Sigmoid colon (tissue), 7 donors: ENCODE data around the gene MMD2. TPM values are rescaled to one million over a fixed set of nuclear protein-coding genes. Genes with fewer than 3 reads are reported as not detected.
"Not testable (repeated sequence)": the region's sequence is repeated elsewhere in the genome, so short reads cannot be mapped to it uniquely, and the experiment has no call there.

Experiments
- DNase-seq: peaks from one replicate; pipeline ENCODE4 v3.0.0-alpha.2; 2019
- H3K27ac ChIP-seq, 4 donors: fragments of 200-600 bp; sonication (generic); one replicate each; pipeline ENCODE4 v1.5.1; 2016 to 2019; ENCODE audit warnings: mild to moderate bottlenecking in 1 of 4
- H3K27me3 ChIP-seq, 3 donors: fragments of 200-600 bp; sonication (generic); one replicate each; pipeline ENCODE4 v1.5.1; 2019; ENCODE audit warnings: mild to moderate bottlenecking in 1 of 3
- H3K36me3 ChIP-seq, 4 donors: fragments of 200-600 bp; sonication (generic); one replicate each; pipeline ENCODE4 v1.5.1; 2016 to 2019
- H3K4me1 ChIP-seq, 4 donors: fragments of 200-600 bp; sonication (generic); one replicate each; pipeline ENCODE4 v1.5.1; 2017 to 2019
- H3K4me3 ChIP-seq, 4 donors: fragments of 200-600 bp; sonication (generic); one replicate each; pipeline ENCODE4 v1.5.1; 2017 to 2019; ENCODE audit warnings: mild to moderate bottlenecking in 2 of 4, moderate library complexity in 1 of 4
- H3K9me3 ChIP-seq, 4 donors: fragments of 200-600 bp in 3 of 4; sonication (generic) in 3 of 4; one replicate each; pipeline versions ENCODE4 v1.5.1 to v1.6.1; 2013 to 2019
- CTCF ChIP-seq, 4 experiments: fragments of 450-650 bp in 3 of 4; fragments of 200-600 bp in 1 of 4; IDR thresholded peaks; one replicate each; pipeline ENCODE4 v1.5.1; 2016 to 2019; ENCODE audit warnings: antibody characterized with exemption in 4 of 4, mild to moderate bottlenecking in 3 of 4, moderate library complexity in 2 of 4
- EP300 ChIP-seq, 4 donors: sonication (generic); formaldehyde crosslinking; IDR thresholded peaks; one replicate each; pipeline ENCODE4 v1.6.1; 2017; ENCODE audit warnings: antibody characterized with exemption in 4 of 4
- POLR2A ChIP-seq, 2 donors: fragments of 450-650 bp; IDR thresholded peaks; one replicate each; pipeline ENCODE4 v1.6.1; 2016; ENCODE audit warnings: antibody characterized with exemption in 2 of 2, mild to moderate bottlenecking in 2 of 2, moderate library complexity in 2 of 2
- POLR2AphosphoS5 ChIP-seq, 4 donors: sonication (generic); formaldehyde crosslinking; IDR thresholded peaks; one replicate each; pipeline ENCODE4 v1.6.1; 2017; ENCODE audit warnings: antibody characterized with exemption in 4 of 4
- WGBS, 2 donors: extraction: QIAGEN DNeasy Blood & Tissue Kit; methylation state at CpG; one replicate each; pipeline ENCODE4 v1.1.7; 2013; 5-methylcytosine and 5-hydroxymethylcytosine counted together
- intact Hi-C: fragments of 100-400 bp; cut with DNase I; formaldehyde crosslinking; loops from one replicate; pipeline ENCODE4 v1.15.1; 2023
- polyA plus RNA-seq, 3 donors: library from polyadenylated mRNA; stranded (reverse); fragments of 200-250 nt; gene quantifications; one replicate each; pipeline ENCODE4 v1.2.3, GENCODE V29; 2013
- total RNA-seq, 4 donors: library from RNA; depleted of rRNA; stranded (reverse); fragments of >200 nt; gene quantifications; one replicate each; pipeline ENCODE4 v1.1.0, GENCODE V29; 2016
- donor health status: healthy with polysubstance abuse.
- donor health status: Bipolar disorder and iron deficiency.
- donor health status: healthy.

MMD2 gene
- total and polyA plus RNA-seq, 7 donors: 0.13 to 0.71 TPM; not detected in 5

- no peak for TF ChIP-seq POLR2AphosphoS5 (IDR thresholded peaks at IDR 0.05)
- TF ChIP-seq POLR2A (IDR thresholded peaks at IDR 0.05): no peak
- no peak for TF ChIP-seq EP300 (IDR thresholded peaks at IDR 0.05)
- TF ChIP-seq CTCF (IDR thresholded peaks at IDR 0.05): no peak
- no peak for DNase-seq
- H3K36me3 ChIP-seq: peaks cover 0 to 87% (median 27%) of the 10 kb centered on the region in 4 donors
These were observed 36.5 kb upstream of the MMD2 start for GRCh38 chr7:4995429-4995969.

GRCh38 chr7:4993471-4993870 lies 34.5 kb upstream of the MMD2 start:
- DNase-seq: no peak
- H3K9me3 ChIP-seq: no peaks in the 10 kb centered on the region
- TF ChIP-seq CTCF (IDR thresholded peaks at IDR 0.05) (no peak), EP300 (IDR thresholded peaks at IDR 0.05) (no peak), POLR2A (IDR thresholded peaks at IDR 0.05) (no peak), POLR2AphosphoS5 (IDR thresholded peaks at IDR 0.05) (no peak)
- H3K27ac ChIP-seq: no peak overlapping the region
- no peak overlapping the region for H3K4me3 ChIP-seq
- intact Hi-C loops: no loop called here
- H3K4me1 ChIP-seq: no peaks in the 10 kb centered on the region
- peaks cover 0 to 96% (median 27%) of the 10 kb centered on the region in 4 donors for H3K36me3 ChIP-seq
- no peaks in the 10 kb centered on the region for H3K27me3 ChIP-seq
- 94 to 95% methylated on average over 8 of the region's 8 CpGs for WGBS, 2 donors

More at GRCh38 chr7:4995429-4995969, 36.5 kb upstream of the MMD2 start:
- 94% methylated on average over 10 of the region's 10 CpGs for WGBS, 2 donors
- Histone ChIP-seq H3K9me3 (no peaks in the 10 kb centered on the region), H3K4me3 (no peak overlapping the region), H3K4me1 (no peaks in the 10 kb centered on the region), H3K27me3 (no peaks in the 10 kb centered on the region), H3K27ac (no peak overlapping the region)
- intact Hi-C loops: no loop called here

GRCh38 chr7:4982741-4983140 lies 23.8 kb upstream of the MMD2 start:
- H3K27ac ChIP-seq, DNase-seq, H3K4me1 ChIP-seq, H3K4me3 ChIP-seq, H3K27me3 ChIP-seq, intact Hi-C loops, H3K9me3 ChIP-seq: not testable (repeated sequence)
- WGBS, 2 donors: 7 to 58% methylated on average over 1 of the region's 2 CpGs
- peaks cover 19 to 75% (median 29%) of the 10 kb centered on the region in 4 donors for H3K36me3 ChIP-seq

- H3K27me3 ChIP-seq, H3K27ac ChIP-seq, H3K4me1 ChIP-seq, intact Hi-C loops, DNase-seq, H3K4me3 ChIP-seq, H3K9me3 ChIP-seq: not testable (repeated sequence)
- WGBS, 2 donors: 94 to 95% methylated on average over 17 of the region's 17 CpGs
- peaks cover 26 to 75% (median 30%) of the 10 kb centered on the region in 4 donors for H3K36me3 ChIP-seq
These were observed 22.4 kb upstream of the MMD2 start for GRCh38 chr7:4981295-4981890.

- H3K27me3 ChIP-seq, H3K27ac ChIP-seq, H3K9me3 ChIP-seq, H3K4me3 ChIP-seq, DNase-seq: not testable (repeated sequence)
- WGBS, 2 donors: 95 to 97% methylated on average over 13 of the region's 13 CpGs
- Histone ChIP-seq H3K4me1 (peaks cover 0 to 19% (median 17%) of the 10 kb centered on the region in 4 donors), H3K36me3 (peaks cover 14 to 40% (median 18%) of the 10 kb centered on the region in 4 donors)
- intact Hi-C loops: loop anchor here (2.0 to 5.0 kb wide), 2 partner anchors 69 to 143 kb away; partner anchors contain the start of gene RBAK
These were observed 16.6 kb upstream of the MMD2 start for GRCh38 chr7:4975626-4976025.

GRCh38 chr7:4973728-4974198 lies 14.8 kb upstream of the MMD2 start:
- peak; percentile 93 for DNase-seq
- Histone ChIP-seq H3K27ac (peak overlapping the region; percentile 83 to 93 (median 88)), H3K4me3 (peak overlapping the region; percentile 65 to 81 (median 69)), H3K4me1 (peaks cover 0 to 19% (median 17%) of the 10 kb centered on the region in 4 donors), H3K36me3 (peaks cover 14 to 27% (median 18%) of the 10 kb centered on the region in 4 donors), H3K9me3 (no peaks in the 10 kb centered on the region), H3K27me3 (no peaks in the 10 kb centered on the region)
- 3 to 4% methylated on average over 41 of the region's 41 CpGs for WGBS, 2 donors
- intact Hi-C loops: loop anchor here (2.0 kb wide), 2 partner anchors 71 to 113 kb away; partner anchors contain the start of gene RBAK
- no peak for TF ChIP-seq EP300 (IDR thresholded peaks at IDR 0.05)
- TF ChIP-seq POLR2AphosphoS5 (IDR thresholded peaks at IDR 0.05): peak; percentile 73 to 87 (median 83)
- TF ChIP-seq POLR2A (IDR thresholded peaks at IDR 0.05): no peak
- TF ChIP-seq CTCF (IDR thresholded peaks at IDR 0.05): peak; percentile 66 to 78 (median 71)

- H3K27ac ChIP-seq, H3K27me3 ChIP-seq, H3K4me3 ChIP-seq, H3K9me3 ChIP-seq, DNase-seq: not testable (repeated sequence)
- H3K4me1 ChIP-seq: peaks cover 0 to 19% (median 13%) of the 10 kb centered on the region in 4 donors
- 76 to 91% methylated on average over 10 of the region's 10 CpGs for WGBS, 2 donors
- H3K36me3 ChIP-seq: peaks cover 5 to 14% (median 8%) of the 10 kb centered on the region in 4 donors
- intact Hi-C loops: loop anchor here (2.0 kb wide), 1 partner anchor 114 kb away; no protein-coding TSS in a partner anchor
These were observed 13.5 kb upstream of the MMD2 start for GRCh38 chr7:4972446-4972845.
